Measurements from ENCODE around the gene SH3BGR.

SH3BGR gene

DNA sequence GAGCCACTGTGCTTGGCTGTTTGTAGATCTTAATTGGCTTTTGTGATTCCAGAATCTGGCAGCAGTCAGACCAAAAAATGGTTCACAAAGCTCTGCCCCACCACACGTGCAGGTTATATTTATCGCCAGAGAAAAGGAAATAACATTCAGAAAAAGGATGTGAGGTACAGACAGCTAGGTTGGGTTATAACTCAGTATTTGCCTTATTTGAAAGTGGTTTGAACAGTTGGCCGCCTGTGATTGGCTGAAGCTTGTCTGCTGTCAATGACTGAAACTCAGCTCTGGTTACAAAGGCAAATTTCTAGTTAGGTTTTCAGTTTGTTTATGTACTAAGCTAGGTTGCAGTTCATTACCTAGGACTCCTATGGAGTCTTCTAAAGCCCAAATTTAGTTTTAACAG is 9.6 kb downstream of the SH3BGR start:
- DNase-seq: no peak

DNA sequence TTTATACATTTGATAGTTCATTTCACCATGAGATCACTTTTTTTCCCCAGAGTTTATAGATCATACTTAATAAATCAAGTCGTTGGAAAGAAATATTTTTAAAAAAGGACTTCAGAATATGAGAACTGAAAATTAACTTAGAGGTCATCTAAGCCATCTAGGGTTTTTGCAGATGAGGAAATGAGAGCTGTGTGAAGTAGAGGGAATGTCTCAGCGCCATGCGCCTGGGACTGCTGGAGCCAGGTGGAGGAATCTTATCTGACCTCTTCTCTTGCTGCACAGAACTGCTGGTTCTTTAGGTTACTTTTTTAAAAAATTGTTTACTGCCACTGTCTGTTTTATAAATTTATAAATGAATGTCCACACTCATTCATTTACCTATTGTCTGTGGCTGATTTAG is 11.5 kb downstream of the SH3BGR start:
- DNase-seq: no peak

DNA sequence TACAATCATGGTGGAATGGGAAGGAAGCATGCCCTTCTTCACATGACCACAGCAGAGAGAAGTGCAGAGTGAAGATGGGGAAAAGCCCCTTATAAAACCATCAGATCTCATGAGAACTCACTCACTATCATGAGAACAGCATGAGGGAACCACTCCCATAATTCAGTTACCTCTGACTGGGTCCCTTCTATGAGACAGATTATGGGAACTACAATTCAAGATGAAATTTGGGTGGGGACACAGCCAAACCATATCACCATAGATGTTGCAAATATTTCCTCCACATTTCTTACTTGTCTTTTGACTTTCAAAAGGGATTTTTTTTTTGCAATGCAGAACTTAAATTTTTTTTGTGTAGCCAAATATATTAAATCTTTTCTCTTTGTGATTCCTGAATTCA is 14.8 kb downstream of the SH3BGR start:
- DNase-seq: no peak

DNA sequence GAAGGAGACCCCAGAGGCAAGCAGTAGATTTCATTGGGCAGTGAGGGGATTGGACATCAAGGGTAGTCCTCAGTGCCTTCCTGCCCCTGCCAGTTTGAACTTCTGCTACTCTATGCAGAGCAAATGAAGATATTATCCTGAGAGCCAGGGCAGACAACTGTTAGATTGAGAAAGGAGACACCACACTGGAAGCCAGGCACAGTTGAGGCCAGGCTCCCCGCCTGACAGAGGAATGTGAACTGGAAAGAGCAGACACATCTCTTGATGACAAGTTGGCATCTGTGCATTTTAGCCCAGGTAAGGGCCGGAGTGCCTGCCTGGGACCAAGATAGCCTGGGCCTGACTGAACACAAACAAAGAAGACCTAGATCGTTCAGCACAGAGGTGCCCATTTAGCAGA is 16.0 kb downstream of the SH3BGR start:
- DNase-seq: no peak

DNA sequence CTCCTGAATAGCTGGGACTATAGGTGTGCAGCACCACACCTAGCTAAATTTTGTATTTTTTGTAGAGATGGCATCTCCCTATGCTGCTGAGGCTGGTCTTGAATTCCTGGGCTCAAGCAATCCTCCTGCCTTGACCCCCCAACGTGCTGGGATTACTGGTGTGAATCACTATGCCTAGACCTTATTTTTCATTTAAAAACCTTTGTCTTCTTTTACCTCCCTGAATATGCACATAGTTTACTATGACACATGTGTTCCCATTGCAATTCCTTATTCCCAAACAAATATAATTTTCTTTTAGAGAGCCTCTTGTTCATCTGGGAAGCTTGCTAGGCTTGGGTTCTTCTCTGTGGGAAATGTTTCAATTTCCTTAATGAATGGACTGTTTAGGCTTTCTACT is 16.8 kb downstream of the SH3BGR start:
- no peak for DNase-seq

DNA sequence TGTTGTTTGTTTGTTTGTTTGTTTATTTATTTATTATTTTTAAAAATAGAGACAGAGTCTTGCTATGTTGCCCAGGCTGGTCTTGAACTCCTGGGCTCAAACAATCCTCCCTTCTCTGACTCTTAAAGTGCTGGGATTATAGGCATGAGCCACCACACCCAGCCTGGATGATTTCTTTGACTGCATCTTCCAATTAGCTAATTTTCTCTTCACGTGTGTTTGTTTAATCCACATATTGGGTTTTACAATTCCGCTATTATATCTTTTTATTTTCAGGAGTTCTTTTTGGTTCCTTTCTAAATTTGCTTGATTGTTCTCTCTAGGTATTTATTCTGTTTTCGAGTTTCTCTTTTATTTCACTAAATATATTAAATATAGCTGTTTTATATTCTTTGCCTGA is 19.8 kb downstream of the SH3BGR start:
- no peak for DNase-seq

DNA sequence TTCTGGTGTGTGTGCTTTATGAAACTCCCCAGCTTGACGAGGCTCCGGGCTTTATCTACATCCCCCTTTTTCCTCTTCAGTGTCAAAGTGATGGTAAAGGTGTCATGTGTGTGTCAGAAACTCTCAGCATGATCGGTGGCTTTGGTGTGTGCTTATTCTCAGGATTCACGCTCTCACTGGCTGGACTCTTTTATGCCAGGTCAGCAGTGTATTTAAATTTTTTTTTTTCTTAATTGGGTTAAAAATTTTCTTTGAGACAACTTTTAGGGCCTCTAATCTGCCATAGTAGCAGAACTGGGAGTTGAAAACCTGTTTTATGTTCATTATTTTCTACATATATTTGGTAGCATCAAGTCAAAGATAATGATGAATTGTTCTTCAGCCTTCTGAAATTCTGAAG is 21.0 kb downstream of the SH3BGR start:
- DNase-seq: no peak

DNA sequence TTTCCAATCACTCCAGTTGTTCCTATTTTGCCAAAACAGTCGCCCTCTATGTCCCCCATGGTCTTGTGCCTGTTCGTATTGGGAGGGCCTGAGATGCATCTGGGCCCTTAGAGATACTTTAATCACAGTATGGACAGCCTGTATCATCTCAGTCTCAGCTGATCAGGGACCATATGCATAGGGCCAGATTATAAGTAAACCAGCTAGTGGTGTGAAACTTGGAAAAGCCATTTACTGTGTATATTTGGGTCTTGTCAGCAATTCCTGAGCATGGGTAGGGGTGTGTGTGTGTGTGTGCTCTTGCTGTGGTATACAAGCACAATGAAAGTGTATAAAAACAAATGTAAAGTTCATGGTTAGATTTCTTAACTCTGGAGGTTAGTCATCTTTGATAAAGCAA is 22.8 kb downstream of the SH3BGR start:
- no peak for DNase-seq

DNA sequence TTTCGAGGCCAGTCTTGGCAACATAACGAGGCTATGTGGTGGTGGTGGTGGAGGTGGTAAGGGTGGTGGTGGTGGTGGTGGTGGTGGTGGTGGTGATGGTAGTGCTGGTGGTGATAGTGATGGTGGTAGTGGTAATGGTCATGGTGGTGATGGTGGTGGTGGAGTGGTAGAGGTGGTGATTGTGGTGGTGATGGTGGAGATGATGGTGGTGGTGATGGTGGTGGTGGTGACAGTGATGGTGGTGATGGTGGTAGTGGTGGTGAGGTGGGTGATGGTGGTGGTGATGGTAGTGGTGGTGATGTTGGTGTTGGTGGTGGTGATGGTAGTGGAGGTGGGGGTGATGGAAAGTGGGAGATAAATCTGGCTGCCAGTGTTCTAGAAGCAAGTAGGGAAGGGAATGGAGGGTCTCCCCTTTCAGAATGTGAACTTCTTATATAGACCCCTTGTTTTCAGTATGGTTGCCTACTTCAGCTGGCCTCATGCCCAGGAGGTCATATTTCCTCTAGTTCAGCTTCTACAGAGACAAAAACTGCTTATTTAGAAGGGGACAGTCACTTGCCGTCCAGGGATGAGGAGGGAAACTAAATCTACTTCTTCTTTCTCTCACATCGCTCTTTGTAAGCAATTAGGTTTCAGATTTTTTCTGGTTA is 27.5 kb downstream of the SH3BGR start:
- no peak for DNase-seq

DNA sequence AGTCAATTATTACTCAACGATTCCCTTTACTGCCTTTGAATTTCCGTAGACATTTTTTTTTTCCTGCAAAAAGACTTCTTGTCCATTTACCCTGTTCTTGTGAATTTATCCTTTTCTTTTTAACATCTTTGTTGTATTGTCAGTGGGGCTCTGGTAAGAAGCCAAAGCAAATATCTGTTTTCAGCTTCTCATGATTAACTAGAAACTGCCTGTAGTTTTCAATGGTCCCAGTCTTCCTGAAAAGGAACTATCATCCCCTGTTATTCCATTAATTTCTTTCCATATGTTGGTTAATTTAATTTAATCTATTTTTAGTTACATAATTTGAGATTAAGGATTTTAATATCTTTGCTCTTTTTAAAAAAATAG is 28.0 kb downstream of the SH3BGR start:
- DNase-seq: no peak

DNA sequence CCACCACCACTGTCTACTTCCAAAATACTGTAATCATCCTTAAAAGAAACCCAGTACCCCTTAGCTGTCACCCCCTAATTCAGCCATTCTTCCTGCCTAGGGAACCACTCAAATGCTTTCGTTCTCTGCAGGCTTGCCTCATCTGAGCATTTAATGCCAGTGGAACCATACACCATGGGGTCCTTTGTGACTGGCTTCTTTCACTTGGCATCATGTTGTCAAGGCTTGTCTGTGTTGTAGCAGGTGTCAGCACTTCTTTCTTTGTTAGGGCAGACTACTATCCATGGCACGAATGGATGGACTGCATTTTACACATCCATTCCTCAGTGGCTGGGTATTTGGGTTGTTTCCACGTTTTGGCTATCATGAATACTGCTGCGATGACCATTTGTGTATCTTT is 28.5 kb downstream of the SH3BGR start:
- no peak for DNase-seq

DNA sequence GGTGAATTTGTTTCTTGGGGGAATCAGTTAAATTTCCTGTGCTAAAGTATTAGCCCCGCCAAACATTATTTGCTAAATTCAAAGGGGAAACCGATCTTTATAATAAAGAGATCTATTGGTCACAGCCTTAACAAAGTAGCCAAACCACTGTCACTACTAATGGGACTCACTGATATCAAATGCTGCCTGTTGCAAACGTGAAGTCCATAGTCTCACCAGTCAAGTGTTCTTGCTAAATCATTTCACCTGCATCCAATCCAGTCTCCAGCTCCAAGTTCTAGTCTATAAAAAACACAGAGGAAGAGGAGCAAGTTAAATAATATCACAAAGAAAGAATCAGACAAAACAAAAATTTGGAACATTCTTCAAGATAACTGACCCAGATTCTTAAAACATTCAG is 30.1 kb downstream of the SH3BGR start:
- DNase-seq: no peak

DNA sequence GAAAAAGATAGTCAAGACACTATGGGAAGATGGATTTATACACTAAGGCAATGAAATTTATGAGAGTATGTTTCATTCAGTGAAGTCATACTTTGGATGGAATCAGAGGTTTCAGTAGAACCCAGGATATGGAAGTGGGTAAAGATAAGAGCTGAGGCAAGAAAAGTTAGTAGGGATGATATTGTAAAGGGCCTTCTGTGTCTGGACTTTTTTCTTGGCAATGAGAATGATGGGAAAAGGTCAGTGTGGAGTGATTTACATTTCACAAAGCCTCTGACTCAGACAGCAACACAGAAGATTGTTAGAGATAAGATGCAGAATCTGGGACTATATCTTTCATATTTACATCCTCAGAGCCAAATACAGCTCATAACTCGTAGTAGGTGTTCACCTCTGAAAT is 32.1 kb downstream of the SH3BGR start:
- DNase-seq: no peak

DNA sequence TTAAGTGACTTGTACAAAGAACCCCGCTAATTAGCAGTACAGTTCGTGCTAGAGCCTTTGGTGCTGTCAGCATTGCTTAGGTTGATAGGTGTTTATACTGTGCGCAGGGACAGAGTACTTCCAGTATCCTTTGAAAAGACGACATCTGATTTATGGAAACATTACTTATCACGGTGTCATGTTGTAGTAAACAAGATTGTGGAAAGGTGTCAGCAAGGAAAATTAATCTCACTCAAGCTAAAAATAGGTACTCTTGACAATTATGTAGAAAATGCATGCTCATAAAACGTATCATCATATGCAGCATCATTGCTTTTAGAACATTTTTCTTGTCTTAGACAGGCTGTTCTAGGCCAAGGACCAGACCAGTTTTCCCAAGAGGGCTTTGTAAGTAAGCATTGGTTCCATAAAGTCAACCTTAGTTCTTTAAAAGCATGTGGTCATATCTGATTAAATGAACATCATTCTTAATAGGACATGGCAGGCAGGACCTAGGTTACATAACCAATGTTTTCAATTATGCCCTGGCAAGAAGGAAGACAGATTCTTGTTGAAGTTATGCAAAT is 33.0 kb downstream of the SH3BGR start:
- DNase-seq: no peak

DNA sequence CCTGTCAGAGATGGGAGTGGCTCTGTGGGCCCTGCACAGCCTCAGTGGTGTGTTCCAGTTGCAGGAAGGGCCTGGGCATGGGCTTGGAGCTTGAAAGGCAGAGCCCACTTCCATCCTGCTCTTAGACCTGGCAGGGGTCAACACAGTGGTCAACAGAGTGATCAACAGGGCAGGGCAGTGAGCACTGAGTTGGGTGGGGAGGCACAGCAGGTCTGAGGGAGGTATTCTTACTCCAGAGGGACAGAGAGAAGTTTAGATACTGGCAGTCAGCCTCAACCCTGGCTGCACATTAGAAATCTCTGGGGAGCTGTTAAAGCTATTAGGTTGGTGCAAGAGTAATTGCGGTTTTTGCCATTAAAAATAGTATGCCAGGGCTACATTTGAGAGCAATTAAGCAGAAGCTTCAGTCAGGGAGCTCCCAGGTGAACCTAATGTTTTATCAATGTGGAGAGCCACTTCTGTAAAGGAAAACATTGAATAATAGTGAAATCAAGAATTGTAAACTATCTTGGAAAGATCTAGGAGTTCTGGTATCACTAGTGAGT is 37.7 kb downstream of the SH3BGR start:
- no peak for DNase-seq

DNA sequence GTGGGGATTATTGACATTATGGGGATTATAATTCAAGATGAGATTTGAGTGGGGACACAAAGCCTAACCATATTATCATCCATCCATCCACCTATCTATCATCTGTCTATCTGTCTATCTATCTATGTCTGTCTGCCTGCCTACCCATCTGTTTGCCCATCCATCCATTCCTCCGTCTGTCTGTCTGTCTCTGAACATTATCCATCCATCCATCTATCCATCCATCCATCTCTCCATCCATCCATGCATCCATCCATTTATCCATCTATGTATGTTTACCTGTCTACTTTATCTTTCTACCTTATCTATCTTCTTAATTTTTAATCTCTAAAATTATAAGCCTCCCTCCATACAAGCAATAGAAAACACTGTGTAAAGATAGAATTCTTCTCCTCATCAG is 47.4 kb downstream of the SH3BGR start:
- no peak for DNase-seq

DNA sequence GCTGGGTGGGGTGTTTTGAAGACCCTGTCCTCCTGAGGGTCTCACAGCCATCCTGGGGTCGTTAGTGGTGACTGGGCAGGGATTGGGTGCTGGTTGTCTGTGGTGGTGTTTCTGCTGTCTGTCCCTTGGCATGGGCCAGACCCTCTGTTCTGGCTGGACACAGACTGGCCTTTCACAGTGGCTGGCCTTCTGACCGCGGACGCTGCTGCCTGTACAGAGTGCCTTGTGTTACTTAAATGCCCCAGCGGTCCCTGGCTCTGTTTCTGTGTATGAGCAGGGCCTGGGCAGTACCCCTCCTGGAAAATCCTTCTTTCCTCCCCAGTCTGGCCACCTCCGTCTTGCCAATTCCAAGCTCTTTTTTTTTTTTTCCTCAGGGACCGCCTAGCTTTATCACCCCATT is 50.9 kb downstream of the SH3BGR start:
- no peak for DNase-seq

DNA sequence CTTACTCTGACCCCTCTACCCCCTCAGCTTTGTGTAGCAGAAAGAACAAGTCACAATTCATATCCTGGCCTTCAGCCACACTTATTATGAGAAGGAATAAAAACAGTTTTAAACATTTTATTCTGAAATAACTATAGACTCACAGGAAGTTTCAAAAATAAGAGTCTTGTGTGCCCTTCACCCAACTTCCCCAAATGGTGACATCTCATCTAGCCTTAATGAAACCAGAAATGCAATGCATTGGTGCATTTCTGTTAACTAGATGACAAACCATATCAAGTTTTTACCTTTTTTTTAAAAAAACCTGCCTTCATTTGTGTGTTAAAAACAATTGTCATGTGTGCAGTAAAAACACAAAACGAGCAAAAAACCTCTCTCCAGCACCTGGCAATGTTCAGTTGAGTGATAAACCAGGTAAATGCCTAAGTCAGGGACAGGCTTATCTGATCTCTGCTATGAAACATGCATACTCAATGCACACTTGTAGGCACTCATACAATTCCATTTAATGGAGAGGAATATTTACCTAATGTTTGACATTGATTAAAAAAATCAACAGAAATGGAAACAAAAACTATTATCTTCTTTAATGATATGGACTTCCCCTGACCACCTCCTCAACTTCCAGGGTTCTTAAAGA is 51.5 kb downstream of the SH3BGR start:
- no peak for DNase-seq

DNA sequence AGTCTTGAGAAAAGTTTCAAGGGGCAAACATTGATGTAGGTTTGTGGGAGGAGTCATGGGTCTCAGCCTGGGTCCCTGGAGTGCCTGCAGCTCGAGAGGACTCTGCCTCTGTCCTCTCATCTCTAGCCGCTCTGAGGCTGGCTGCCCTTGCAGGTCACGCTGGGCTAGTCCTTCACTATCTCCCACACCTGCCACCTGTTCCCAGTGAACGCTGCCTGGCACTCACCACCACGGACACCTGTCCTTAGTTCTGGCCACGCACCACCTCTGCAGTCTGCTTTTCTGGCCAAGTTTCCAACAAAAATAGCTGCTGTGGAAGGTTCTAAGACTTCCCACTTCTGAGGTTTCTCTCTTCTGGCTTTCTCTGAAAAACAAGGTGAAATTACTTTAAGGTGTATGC is 52.5 kb downstream of the SH3BGR start:
- no peak for DNase-seq

DNA sequence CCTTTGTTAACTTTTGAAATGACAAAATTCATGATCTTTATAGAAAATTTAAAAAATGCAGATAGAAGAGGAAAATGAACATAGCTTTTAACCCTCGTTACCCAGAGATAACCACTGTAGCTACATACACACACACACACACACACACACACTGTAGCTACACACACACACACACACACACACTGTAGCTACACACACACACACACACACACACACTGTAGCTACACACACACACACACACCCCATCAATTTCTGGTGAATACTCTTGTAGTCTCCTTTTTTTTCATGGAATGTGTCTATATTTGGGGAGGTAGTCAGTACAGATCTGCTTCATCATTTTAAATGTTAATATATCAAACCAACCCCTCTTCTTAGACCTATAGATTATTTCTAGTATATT is 58.5 kb downstream of the SH3BGR start:
- DNase-seq: no peak

DNA sequence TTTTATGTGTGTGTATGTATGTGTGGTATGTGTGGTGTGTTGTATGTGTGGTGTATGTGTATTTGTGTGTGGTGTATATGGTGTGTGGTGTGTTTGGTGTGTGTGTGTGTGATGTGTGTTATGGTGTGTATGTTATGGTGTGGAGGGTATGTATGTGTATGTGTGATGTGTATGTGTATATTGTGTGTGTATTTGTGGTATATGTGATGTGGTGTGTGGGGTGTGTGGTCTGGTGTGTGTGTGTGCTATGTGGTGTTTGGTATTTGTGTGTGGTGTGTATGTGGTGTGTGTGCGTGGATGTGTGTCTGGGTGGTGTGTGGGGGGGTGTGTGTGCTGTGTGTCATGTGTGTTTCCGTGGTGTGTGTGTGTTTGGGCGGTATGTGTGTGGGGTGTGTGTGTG is 59.3 kb downstream of the SH3BGR start:
- no peak for DNase-seq

DNA sequence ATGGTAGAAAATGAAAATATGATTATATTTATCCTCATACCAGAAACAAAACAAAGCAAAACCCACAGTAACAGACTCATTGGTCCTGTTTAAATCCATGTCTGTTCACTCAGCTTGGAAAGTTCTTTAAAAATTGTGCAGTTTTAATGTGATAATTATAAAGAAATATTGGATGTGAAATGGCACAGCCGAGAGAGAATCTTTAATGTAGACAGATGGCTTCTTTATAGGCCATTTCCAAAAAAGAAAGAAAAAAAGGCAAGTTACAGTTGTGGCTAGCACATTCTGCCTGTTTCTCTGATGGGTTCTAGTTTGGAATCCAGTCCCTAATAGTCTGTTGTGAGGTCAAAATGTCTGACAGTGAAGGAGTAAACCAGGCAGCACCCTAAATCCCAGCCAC is 62.0 kb downstream of the SH3BGR start:
- no peak for DNase-seq

DNA sequence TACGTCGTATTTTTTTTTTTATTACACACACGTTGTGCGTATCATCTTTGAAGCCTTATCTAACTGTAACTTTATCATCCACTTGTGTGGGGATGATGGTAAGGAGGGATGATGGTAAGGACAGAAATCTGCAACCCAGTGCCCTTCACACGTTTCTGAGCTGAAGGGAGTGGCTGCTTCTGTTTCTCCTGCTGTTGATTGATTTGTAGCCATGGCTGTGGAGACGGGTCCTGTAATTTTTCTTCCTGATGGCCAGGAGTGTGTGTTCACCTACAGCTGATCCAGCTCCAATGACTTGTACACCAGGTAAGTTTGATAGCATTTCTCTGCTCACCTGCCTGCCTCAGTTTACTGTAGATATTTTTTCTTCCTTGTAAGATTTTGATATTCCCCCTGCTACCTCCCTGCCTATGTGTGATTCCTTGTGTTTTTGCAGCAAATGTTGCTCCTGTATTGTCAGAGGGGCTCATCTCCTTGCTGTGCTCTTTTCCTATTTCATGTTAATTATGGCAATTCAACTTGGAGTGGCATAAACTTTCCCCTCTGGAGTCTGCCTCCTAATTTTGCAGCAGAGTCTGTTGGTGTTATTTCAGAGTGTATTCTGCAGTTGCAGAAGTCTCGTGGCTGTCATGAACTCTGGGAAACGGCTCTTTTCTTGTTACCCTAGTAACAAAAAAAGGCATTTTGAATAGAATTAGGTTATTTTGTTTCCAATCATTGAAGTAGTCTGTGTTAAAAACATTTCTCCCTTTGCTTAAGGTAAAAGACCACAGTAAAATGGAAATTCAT is 64.1 kb downstream of the SH3BGR start:
- no peak for DNase-seq
